Neural progenitor cell (in vitro differentiated cells): ENCODE results near the gene ZBTB7A. TPM values are rescaled to one million over a fixed set of nuclear protein-coding genes. Genes with fewer than 3 reads are reported as not detected.

Source experiments
- DNase-seq: peaks from one replicate; pipeline ENCODE4 v3.0.0-alpha.2; 2016; ENCODE audit warnings: low spot score
- H2AFZ ChIP-seq: fragments of 200-600 bp; sonication (generic); replicated peaks from 2 replicates; pipeline ENCODE4 v1.6.1; 2016; ENCODE audit warnings: antibody characterized with exemption
- H3F3A ChIP-seq: fragments of 200-600 bp; sonication (generic); 2 replicates; pipeline ENCODE4 v1.6.1; 2016; ENCODE audit warnings: antibody characterized with exemption, low read depth
- H3K27ac ChIP-seq: fragments of 200-600 bp; sonication (generic); 2 replicates; pipeline ENCODE4 v1.5.1; 2016; ENCODE audit warnings: mild to moderate bottlenecking
- H3K27me3 ChIP-seq: fragments of 200-600 bp; sonication (generic); 2 replicates; pipeline ENCODE4 v1.6.1; 2016; ENCODE audit warnings: mild to moderate bottlenecking, moderate library complexity
- H3K36me3 ChIP-seq: fragments of 200-600 bp; sonication (generic); 2 replicates; pipeline ENCODE4 v1.5.1; 2016
- H3K4me1 ChIP-seq: fragments of 200-600 bp; sonication (generic); 2 replicates; pipeline ENCODE4 v1.6.1; 2016; ENCODE audit warnings: mixed run types
- H3K4me2 ChIP-seq: fragments of 200-600 bp; sonication (generic); 2 replicates; pipeline ENCODE4 v1.6.1; 2016
- H3K4me3 ChIP-seq: fragments of 200-600 bp; sonication (generic); 2 replicates; pipeline ENCODE4 v1.5.1; 2016
- H3K79me2 ChIP-seq: fragments of 200-600 bp; sonication (generic); 2 replicates; pipeline ENCODE4 v1.6.1; 2016; ENCODE audit warnings: low read depth
- H3K9ac ChIP-seq: fragments of 200-600 bp; sonication (generic); 2 replicates; pipeline ENCODE4 v1.6.1; 2016
- H3K9me3 ChIP-seq: fragments of 200-600 bp; sonication (generic); 2 replicates; pipeline ENCODE4 v1.5.1; 2016; ENCODE audit warnings: low read depth
- H4K20me1 ChIP-seq: fragments of 200-600 bp; sonication (generic); 2 replicates; pipeline ENCODE4 v1.6.1; 2016; ENCODE audit warnings: low read depth
- H3K27ac Mint-ChIP-seq: 3 replicates; pipeline ENCODE4 v1.8.0; 2021; ENCODE audit warnings: mixed read lengths
- H3K27me3 Mint-ChIP-seq: 2 replicates; pipeline ENCODE4 v1.8.0; 2022; ENCODE audit warnings: low read depth, mild to moderate bottlenecking, inconsistent platforms, moderate library complexity, mixed read lengths; ENCODE audit not compliant: insufficient read depth
- H3K36me3 Mint-ChIP-seq: 3 replicates; pipeline ENCODE4 v1.8.0; 2021; ENCODE audit warnings: mixed read lengths
- H3K4me1 Mint-ChIP-seq: 3 replicates; pipeline ENCODE4 v1.8.0; 2021; ENCODE audit warnings: mixed read lengths
- H3K4me3 Mint-ChIP-seq: 3 replicates; pipeline ENCODE4 v1.8.0; 2021; ENCODE audit warnings: mild to moderate bottlenecking, moderate library complexity, mixed read lengths
- H3K9me3 Mint-ChIP-seq: 3 replicates; pipeline ENCODE4 v1.8.0; 2020; ENCODE audit warnings: mixed read lengths
- EZH2 ChIP-seq: fragments of 200-600 bp; sonication (generic); IDR thresholded peaks from 2 replicates; pipeline ENCODE4 v1.6.1; 2017; ENCODE audit warnings: antibody characterized with exemption, mild to moderate bottlenecking, moderate library complexity
- EZH2phosphoT487 ChIP-seq: fragments of 200-600 bp; sonication (generic); IDR thresholded peaks from 2 replicates; pipeline ENCODE4 v1.6.1; 2017; ENCODE audit warnings: antibody characterized with exemption
- total RNA-seq: library from RNA; depleted of rRNA; stranded (reverse); fragments of >200 nt; gene quantifications from 2 replicates; pipeline ENCODE4 v1.2.3, GENCODE V29; 2015; ENCODE audit warnings: low replicate concordance
- TF ChIP-seq, protein P1 (sequence below): fragments of 200-600 bp; sonication (generic); IDR thresholded peaks from 2 replicates; pipeline ENCODE4 v1.5.1; 2017; ENCODE audit warnings: antibody characterized with exemption, mild to moderate bottlenecking

ZBTB7A gene
- total RNA-seq, 1 donor from 2014 or later: 4.0 TPM

GRCh38 chr19:4065430-4066175 lies 1.1 kb downstream of the ZBTB7A start:
- Mint-ChIP-seq H3K27me3 (peaks cover 22% of the 10 kb centered on the region), H3K4me3 (peak overlapping the region; percentile 77), H3K27ac (no peak overlapping the region), H3K9me3 (no peaks in the 10 kb centered on the region), H3K4me1 (peaks cover 12% of the 10 kb centered on the region), H3K36me3 (no peaks in the 10 kb centered on the region)
- Histone ChIP-seq H3K4me3 (peak overlapping the region; percentile 81), H3K4me1 (peaks cover 13% of the 10 kb centered on the region), H3K9me3 (no peaks in the 10 kb centered on the region), H4K20me1 (peaks cover 44% of the 10 kb centered on the region), H3K27ac (no peak overlapping the region), H3F3A (peaks cover 32% of the 10 kb centered on the region), H3K27me3 (peaks cover 37% of the 10 kb centered on the region), H3K36me3 (no peaks in the 10 kb centered on the region), H3K79me2 (peaks cover 45% of the 10 kb centered on the region), H3K4me2 (peak overlapping the region; percentile 98), H2AFZ (no peak overlapping the region), H3K9ac (no peak overlapping the region)
- DNase-seq: peak; percentile 99
- TF ChIP-seq, protein P1, sequence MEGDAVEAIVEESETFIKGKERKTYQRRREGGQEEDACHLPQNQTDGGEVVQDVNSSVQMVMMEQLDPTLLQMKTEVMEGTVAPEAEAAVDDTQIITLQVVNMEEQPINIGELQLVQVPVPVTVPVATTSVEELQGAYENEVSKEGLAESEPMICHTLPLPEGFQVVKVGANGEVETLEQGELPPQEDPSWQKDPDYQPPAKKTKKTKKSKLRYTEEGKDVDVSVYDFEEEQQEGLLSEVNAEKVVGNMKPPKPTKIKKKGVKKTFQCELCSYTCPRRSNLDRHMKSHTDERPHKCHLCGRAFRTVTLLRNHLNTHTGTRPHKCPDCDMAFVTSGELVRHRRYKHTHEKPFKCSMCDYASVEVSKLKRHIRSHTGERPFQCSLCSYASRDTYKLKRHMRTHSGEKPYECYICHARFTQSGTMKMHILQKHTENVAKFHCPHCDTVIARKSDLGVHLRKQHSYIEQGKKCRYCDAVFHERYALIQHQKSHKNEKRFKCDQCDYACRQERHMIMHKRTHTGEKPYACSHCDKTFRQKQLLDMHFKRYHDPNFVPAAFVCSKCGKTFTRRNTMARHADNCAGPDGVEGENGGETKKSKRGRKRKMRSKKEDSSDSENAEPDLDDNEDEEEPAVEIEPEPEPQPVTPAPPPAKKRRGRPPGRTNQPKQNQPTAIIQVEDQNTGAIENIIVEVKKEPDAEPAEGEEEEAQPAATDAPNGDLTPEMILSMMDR: no peak
- no peak for TF ChIP-seq EZH2phosphoT487
- no peak for TF ChIP-seq EZH2

GRCh38 chr19:4064496-4065260 lies 2.0 kb downstream of the ZBTB7A start:
- Histone ChIP-seq H3K9ac (peak overlapping the region; percentile 46), H2AFZ (no peak overlapping the region), H3K4me1 (peaks cover 13% of the 10 kb centered on the region), H3K9me3 (no peaks in the 10 kb centered on the region), H3K27ac (no peak overlapping the region), H3F3A (peaks cover 32% of the 10 kb centered on the region), H3K4me3 (peak overlapping the region; percentile 96), H3K36me3 (no peaks in the 10 kb centered on the region), H3K79me2 (peaks cover 54% of the 10 kb centered on the region), H4K20me1 (peaks cover 54% of the 10 kb centered on the region), H3K4me2 (peak overlapping the region; percentile 100), H3K27me3 (peaks cover 32% of the 10 kb centered on the region)
- no peak for TF ChIP-seq EZH2phosphoT487
- TF ChIP-seq, protein P1: no peak
- TF ChIP-seq EZH2: no peak
- Mint-ChIP-seq H3K36me3 (no peaks in the 10 kb centered on the region), H3K27ac (no peak overlapping the region), H3K9me3 (no peaks in the 10 kb centered on the region), H3K27me3 (peaks cover 18% of the 10 kb centered on the region), H3K4me1 (peaks cover 12% of the 10 kb centered on the region), H3K4me3 (peak overlapping the region; percentile 85)
- DNase-seq: peak; percentile 65

DNA sequence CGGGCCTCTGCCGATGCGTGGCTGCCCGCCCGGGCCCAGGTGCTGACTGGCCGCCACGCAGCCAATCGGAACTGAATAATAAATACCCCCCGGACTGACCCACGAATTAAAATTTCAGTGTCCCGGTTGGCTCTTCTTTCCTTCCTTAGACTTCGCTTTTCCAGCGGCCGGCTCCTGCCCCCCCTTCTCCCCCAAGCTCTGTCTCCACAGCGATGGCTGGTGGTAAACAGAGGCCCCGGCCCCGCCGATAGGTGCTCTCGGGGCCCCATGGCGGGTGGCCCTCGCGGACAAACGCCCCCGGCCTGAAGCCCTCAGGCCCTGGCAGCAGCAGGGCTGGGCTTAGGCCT lies 2.6 kb downstream of the ZBTB7A start:
- H3K36me3 Mint-ChIP-seq: no peaks in the 10 kb centered on the region
- H3K4me3 Mint-ChIP-seq: peak overlapping the region; percentile 85
- no peak for DNase-seq
- H3K27me3 ChIP-seq: peaks cover 26% of the 10 kb centered on the region
- H3K4me1 Mint-ChIP-seq: peaks cover 12% of the 10 kb centered on the region
- peak overlapping the region; percentile 46 for H3K9ac ChIP-seq
- peaks cover 60% of the 10 kb centered on the region for H3K79me2 ChIP-seq
- H4K20me1 ChIP-seq: peaks cover 59% of the 10 kb centered on the region
- H3K9me3 ChIP-seq: no peaks in the 10 kb centered on the region
- no peak overlapping the region for H3K27ac Mint-ChIP-seq
- peaks cover 15% of the 10 kb centered on the region for H3K27me3 Mint-ChIP-seq
- no peak overlapping the region for H2AFZ ChIP-seq
- peaks cover 32% of the 10 kb centered on the region for H3F3A ChIP-seq
- H3K4me2 ChIP-seq: peak overlapping the region; percentile 100
- TF ChIP-seq EZH2phosphoT487 (no peak), EZH2 (no peak)
- TF ChIP-seq, protein P1: no peak
- peak overlapping the region; percentile 96 for H3K4me3 ChIP-seq
- H3K27ac ChIP-seq: no peak overlapping the region
- H3K36me3 ChIP-seq: no peaks in the 10 kb centered on the region
- H3K9me3 Mint-ChIP-seq: no peaks in the 10 kb centered on the region
- H3K4me1 ChIP-seq: peaks cover 13% of the 10 kb centered on the region
